CD4-positive, alpha-beta T cell treated with Interleukin-6 at 100 ng/mL for 8 hours (primary cell): ENCODE data around the gene TMEM82.
"Not testable (repeated sequence)": the region's sequence is repeated elsewhere in the genome, so short reads cannot be mapped to it uniquely, and the experiment has no call there.

Source experiments
- DNase-seq: peaks from one replicate; pipeline ENCODE4 v3.0.0-alpha.2; 2020; ENCODE audit warnings: mixed read lengths, low spot score

The TMEM82 gene

GRCh38 chr1:15742339-15742801, at the start of gene TMEM82:
Gene TMEM82 (plus strand): TSS chr1:15742499. CDS start chr1:15742560, 61 bp downstream.
- no peak for DNase-seq

DNA sequence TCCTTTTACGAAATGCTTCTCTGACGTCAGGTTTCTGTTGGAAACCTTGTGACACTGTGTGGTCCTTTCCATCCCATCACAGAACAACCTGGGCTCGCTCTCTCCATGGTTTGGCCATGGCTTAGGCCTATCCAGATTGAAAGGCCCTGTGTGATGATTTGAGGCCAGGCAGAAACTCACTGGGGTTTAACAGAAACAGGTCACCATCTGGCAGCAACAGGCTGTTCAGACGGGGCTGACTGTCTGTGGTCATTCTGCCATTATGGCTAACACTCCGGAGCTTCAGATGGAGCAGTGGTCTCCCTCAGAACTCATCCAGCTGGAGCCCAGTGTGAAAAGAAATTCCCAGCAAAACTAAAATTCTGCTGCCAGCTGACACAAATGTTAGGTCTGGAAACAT, 48.9 kb upstream of the TMEM82 start:
- no peak for DNase-seq

- peak; percentile 51 for DNase-seq
Measured at GRCh38 chr1:15696956-15697521, 45.3 kb upstream of the TMEM82 start.

- DNase-seq: no peak
Measured at GRCh38 chr1:15698201-15698600, 44.1 kb upstream of the TMEM82 start.

GRCh38 chr1:15699321-15699720, 43.0 kb upstream of the TMEM82 start:
- DNase-seq: not testable (repeated sequence)

DNA sequence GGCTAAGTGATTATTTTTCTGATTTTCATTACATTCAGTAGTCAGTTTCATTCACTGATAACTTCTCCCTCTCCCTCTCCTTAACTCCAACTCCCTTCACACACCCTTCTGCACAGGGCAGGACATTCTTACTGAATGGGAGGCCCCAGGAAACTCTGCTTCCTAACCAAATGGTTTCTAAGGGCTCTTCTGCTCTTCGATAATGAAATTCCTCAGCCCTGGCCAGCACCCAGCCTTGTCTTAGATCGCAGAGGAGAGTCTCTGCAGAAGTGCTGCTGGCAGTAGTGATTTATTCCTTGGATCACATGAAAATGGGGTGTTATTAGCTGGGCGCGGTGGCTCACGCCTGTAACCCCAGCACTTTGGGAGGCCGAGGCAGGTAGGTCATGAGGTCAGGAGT, 41.8 kb upstream of the TMEM82 start:
- no peak for DNase-seq

GRCh38 chr1:15701784-15702183, 40.5 kb upstream of the TMEM82 start:
- DNase-seq: no peak

DNA sequence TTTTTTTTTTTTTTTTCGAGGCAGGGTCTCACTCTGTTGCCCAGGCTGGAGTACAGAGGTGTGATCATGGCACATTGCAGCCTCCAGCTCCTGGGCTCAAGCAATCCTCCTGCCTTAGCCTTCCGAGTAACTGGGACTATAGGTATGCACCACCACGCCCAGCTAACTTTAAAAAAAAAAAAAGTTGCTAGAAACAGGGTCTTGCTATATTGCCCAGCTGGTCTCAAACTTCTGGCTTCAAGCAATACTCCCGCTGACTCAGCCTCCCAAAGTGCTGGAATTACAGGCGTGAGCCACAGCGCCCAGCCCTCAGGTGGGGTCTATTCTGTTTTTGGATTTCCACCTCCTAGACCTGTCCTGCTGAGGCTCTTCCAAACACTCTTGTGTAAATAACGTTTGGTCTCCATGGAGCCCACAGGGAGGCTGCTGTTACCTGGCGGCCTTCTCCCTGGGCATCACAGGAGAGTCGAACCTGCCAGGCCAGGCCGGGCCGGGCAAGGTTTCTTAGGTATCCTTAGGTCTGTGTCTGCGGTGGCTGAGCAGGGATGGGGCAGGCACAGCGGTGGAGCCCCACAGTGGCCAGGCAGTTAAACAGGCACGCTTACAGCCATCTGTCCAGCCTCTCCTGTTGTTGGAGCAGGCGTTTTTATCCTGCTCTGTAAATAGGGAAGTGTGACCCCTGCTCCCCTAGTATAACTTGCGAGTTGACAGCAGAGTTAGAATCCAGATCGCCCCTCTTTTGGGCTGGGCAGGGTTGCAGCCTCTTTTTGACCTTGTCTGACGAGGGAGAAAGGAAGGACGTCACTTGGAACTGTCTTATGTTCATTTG, 39.4 kb upstream of the TMEM82 start:
- DNase-seq: no peak

DNA sequence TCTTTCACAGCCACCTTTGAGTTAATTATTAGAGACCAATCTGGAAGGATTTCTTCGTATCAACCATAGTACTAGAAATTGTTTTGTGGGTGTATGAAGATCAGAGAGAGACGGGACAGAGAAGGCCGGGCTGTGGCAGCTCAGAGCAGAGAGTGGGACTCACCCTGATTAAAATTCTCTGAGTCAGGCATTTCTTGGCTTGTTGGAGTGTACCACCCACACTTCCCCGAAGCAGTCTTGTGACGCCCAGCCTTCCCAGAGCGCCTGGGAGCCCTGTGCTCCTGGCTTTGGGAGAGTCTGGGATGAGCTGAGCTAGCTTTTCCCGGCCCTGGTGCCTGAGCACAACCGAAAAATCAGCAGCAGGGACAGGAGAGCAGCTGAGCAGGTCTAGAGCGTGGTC, 38.7 kb upstream of the TMEM82 start:
- DNase-seq: no peak

- no peak for DNase-seq
Measured at GRCh38 chr1:15704526-15705183, 37.6 kb upstream of the TMEM82 start.

- no peak for DNase-seq
Measured at GRCh38 chr1:15705184-15705566, 37.1 kb upstream of the TMEM82 start.

DNA sequence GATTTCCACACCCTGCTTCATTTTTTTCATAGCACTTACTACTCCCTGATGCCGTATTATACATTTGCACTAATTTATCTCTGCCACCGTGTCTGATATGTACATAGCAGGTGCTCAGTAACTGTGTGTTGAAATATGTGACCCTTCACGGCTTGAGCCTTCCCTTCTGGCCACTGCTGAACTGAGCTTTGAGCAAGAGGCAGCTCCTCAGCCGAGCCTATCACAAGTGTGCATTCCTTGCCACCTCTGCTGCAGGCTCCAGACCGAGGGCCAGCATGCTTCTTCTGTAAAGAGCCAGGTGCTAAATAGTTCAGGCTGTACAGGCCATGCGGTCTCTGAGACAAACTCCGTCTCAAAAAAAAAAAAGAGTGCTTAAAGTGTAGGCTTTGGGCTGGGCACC, 35.5 kb upstream of the TMEM82 start:
- DNase-seq: no peak

DNA sequence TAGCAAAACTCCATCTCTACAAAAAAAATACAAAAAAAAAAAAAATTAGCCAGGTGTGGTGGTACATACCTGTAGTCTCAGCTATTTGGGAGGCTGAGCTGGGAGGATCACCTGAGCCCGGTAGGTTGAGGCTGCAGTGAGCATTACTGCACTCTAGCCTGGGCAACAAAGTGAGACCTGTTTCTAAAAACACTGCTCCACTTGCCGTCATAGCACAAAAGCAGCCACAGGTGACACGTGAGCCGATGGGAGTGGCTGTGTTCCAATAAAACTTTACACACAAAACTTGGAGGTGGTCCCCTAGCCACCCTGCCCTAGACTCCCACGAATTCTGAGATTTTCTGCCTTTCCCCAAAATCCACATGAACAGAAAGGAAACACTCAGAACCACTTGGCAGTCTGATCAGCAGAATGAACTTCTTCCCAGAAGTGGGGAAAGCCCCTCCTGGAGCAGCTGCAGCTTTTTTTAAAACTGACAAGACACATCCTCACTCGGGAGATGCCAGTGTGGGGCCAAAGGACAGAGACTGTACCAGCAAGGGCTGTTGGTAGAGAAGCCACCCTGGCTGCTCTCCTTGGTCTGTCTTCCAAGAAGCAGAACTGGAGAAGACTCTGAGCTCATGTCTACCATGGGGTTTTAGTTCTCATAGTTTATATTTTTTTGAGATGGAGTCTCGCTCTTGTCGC, 34.9 kb upstream of the TMEM82 start:
- no peak for DNase-seq

DNA sequence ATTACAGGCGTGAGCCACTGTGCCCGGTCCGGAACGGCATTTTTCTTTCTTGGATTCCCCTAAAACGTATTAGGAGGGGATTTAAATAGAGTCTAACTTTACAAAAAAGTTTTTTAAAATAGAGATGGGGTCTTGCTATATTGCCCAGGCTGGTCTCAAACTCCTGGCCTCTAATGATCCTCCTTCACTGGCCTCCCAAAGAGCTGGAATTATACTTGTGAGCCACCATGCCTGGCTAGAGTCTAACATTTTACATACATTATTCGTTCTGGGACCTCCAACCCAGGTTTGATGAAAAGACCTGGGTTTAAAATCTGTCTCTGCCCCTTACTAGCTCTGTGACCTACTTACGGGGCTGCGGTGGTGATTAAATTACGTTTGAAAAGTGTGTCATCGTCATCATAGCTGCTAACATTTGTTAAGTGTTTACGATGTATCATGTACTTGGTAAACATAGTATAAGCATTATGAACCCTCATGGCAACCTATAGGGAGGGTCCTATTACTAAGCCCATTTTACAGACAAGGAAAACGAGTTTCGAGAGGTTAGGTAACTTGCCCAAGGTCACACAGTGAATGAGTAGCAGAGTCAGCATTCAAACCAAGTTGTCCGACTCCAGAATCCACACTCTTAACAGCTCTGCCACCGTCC, 33.7 kb upstream of the TMEM82 start:
- no peak for DNase-seq

GRCh38 chr1:15709226-15709625, 33.1 kb upstream of the TMEM82 start:
- DNase-seq: no peak

DNA sequence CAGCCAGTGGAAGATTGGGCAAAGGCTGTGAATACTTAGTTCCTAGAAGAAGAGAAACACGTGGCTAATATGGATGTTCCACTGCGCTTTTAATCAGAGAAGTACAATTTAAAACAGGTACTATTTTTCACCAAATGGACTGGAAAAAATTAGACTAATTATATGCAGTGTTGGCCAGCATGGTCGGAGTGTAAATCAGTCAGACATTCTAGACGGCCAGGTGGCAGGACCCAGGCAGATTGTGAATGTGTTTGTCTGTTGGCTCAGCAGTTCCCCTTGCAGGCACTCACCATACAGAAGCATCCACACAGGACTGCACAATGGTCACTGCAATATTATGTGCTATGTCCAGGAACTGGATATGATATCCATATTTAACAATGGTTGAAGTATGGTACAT, 30.1 kb upstream of the TMEM82 start:
- no peak for DNase-seq

DNA sequence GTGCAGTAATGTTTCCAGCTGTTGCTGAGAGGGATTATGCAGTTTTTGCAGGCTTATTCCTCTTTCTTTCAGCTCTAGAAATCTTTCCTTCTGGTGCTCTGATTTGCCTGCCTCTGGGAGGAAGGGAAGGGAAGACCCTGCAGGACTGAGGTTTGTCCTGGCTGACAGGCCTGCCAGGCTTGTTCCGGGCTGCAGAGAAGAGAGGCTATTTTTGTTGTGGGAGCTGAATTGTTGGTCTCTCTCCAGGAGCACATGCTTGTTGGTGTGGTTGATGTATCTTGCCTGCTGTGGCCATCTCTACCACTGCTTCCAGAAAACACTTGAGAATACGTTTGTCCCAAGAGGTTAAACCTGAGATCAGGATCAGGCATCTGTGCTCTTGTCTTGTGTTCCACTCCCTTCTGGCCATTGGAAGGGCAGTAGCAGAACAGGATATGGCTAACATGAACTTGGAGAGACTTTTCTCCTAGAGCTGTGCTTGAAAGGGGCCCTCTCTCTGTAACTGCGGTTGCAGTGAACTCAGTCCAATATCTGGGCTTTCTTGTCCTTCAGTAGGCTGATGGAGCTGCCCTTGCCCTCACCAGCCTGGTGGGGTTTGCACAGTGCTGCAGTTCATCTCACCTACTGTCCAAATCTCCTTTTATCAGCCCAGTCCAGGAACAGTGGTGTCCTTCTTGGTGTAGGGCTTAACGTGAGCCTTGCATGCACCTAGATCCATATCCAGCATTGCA, 27.7 kb upstream of the TMEM82 start:
- DNase-seq: no peak

GRCh38 chr1:15717418-15718125, 24.7 kb upstream of the TMEM82 start:
- DNase-seq: no peak

GRCh38 chr1:15718199-15718601, 24.1 kb upstream of the TMEM82 start:
- no peak for DNase-seq

- DNase-seq: no peak
Measured at GRCh38 chr1:15719381-15720120, 22.7 kb upstream of the TMEM82 start.
